ENCODE results near the gene TOR1B. TPM values are rescaled to one million over a fixed set of nuclear protein-coding genes. Genes with fewer than 3 reads are reported as not detected.
"Not testable (repeated sequence)": the region's sequence is repeated elsewhere in the genome, so short reads cannot be mapped to it uniquely, and the experiment has no call there.

TOR1B gene
- total RNA-seq, 1 donor from 2014 or later: 8.7 TPM

- intact Hi-C loops (cut with micrococcal nuclease): no loop called here
- no peak for DNase-seq
- no peak for ATAC-seq
These were observed 27.6 kb upstream of the TOR1B start for GRCh38 chr9:129775448-129775798.

- DNase-seq; intact Hi-C loops (cut with micrococcal nuclease); ATAC-seq: not testable (repeated sequence)
These were observed 26.9 kb upstream of the TOR1B start for GRCh38 chr9:129776096-129776495.

GRCh38 chr9:129776566-129776937 lies 26.4 kb upstream of the TOR1B start:
- peak; percentile 41 for DNase-seq
- intact Hi-C loops (cut with micrococcal nuclease): no loop called here
- peak; percentile 32 for ATAC-seq

- ATAC-seq (peak; percentile 99), DNase-seq (peak; percentile 95)
- intact Hi-C loops (cut with micrococcal nuclease): no loop called here
These were observed 25.8 kb upstream of the TOR1B start for GRCh38 chr9:129776938-129777768.

- intact Hi-C loops (cut with micrococcal nuclease): no loop called here
- ATAC-seq (no peak), DNase-seq (no peak)
These were observed 25.2 kb upstream of the TOR1B start for GRCh38 chr9:129777769-129778130.

DNA sequence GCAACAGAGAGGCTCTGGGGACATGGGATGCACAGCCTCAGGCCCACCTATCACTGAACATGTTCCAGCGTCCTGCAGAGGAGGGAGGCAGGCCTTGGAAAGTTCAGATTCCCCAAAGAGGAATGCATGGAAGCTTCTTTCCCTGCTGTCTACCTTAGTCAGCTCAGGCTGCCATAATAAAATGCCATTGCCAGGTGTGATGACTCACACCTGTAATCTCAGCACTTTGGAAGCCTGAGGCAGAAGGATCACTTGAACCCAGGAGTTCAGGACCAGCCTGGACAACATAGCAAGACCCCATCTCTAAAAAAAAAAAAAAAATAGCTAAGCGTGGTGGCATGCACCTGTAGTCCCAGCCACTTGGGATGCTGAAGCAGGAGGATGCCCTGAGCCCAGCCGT lies 24.5 kb upstream of the TOR1B start:
- intact Hi-C loops (cut with micrococcal nuclease): no loop called here
- ATAC-seq: no peak
- DNase-seq: no peak

GRCh38 chr9:129779560-129780190 lies 23.3 kb upstream of the TOR1B start:
- intact Hi-C loops (cut with micrococcal nuclease): loop anchor here (10.0 kb wide), 1 partner anchor 45 kb away; no protein-coding TSS in a partner anchor
- no peak for ATAC-seq
- no peak for DNase-seq

- ATAC-seq: no peak
- intact Hi-C loops (cut with micrococcal nuclease): loop anchor here (10.0 kb wide), 1 partner anchor 46 kb away; no protein-coding TSS in a partner anchor
These were observed 21.9 kb upstream of the TOR1B start for GRCh38 chr9:129781131-129781530.

DNA sequence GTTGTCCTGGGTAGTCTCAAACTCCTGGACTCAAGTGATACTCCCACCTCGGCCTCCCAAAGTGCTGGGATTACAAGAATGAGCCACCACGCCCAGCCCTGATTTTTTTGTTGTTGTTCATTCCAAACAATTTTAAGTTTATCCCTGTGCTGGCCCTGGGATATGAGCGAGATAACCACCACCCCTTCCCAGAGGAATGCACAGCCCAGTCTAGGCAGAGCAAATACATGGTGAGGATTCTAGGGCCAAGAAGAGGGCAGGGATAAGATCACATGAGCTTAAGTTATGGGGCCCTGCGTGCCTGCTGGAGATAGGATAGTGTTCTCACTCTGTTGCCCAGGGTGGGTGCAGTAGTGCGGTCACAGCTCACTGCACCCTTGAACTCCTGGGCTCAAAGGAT lies 21.0 kb upstream of the TOR1B start:
- intact Hi-C loops (cut with micrococcal nuclease): loop anchor here (10.0 kb wide), 1 partner anchor 47 kb away; no protein-coding TSS in a partner anchor
- ATAC-seq (no peak), DNase-seq (no peak)

More at GRCh38 chr9:129781131-129781530, 21.9 kb upstream of the TOR1B start:
- DNase-seq: no peak

DNA sequence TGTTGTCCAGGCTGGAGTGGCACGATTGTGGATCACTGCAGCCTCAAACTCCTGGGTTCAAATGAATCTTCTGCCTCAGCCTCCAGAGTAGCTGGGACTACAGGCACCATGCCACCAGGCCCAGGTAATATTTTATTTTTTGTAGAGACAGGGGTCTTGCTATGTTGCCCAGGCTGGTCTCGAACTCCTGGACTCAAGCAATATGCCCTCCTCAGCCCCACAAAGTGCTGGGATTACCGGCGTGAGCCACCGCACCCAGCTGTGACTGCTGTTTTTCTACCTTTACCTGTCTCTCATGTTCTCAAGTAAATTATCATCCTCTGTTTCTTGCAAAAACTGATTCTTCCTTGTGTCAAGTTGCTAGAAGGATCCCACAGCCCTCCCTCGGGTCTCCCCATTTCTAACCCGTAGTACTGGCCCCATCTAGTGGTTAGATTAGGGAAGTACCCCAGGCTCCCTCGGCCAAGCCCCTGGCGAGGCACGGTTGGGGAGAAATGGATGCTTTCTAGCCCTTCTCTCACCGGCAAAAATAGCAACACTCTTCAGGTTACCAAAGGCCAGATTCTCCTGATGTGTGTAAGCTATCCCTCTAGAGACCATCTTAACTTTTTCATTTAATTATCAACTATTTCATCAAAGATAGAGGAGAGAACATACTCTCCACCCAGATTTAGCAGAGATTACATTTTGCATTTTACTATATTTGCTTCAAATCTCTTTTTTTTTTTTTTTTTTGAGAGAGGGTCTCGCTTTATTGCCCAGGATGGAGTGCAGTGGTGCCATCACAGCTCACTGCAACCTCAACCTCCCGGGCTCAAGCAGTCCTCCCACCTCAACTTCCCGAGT lies 19.2 kb upstream of the TOR1B start:
- intact Hi-C loops (cut with micrococcal nuclease): loop anchor here (10.0 kb wide), 1 partner anchor 49 kb away; no protein-coding TSS in a partner anchor
- ATAC-seq (peak; percentile 95), DNase-seq (peak; percentile 56)

- not testable (repeated sequence) for DNase-seq, ATAC-seq
- intact Hi-C loops (cut with micrococcal nuclease): loop anchor here (10.0 kb wide), 1 partner anchor 50 kb away; no protein-coding TSS in a partner anchor
These were observed 18.0 kb upstream of the TOR1B start for GRCh38 chr9:129784970-129785369.

DNA sequence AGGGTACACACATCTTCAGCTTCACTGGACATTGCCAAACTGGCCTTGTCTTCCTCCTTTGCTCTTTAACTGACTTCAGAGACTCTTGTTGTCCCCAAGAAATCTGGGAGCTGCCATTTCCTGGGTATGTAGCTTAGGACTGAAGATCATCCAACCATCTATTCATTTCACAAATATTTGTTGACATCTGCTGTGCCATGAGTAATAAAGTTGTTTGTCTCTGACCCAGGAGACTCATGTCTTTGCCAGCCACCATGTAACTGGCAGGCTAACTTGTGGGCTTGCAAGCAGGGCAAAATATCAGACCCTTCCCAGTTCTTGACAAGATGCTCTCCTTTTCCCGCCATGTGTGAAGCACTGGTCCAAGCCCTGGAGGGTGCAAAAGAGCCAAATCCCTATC lies 17.1 kb upstream of the TOR1B start:
- no peak for ATAC-seq
- intact Hi-C loops (cut with micrococcal nuclease): loop anchor here (10.0 kb wide), 1 partner anchor 51 kb away; no protein-coding TSS in a partner anchor

GRCh38 chr9:129786481-129786880 lies 16.5 kb upstream of the TOR1B start:
- ATAC-seq: no peak
- intact Hi-C loops (cut with micrococcal nuclease): loop anchor here (10.0 kb wide), 1 partner anchor 52 kb away; no protein-coding TSS in a partner anchor
- no peak for DNase-seq

More for the DNA sequence above, 17.1 kb upstream of the TOR1B start:
- no peak for DNase-seq

DNA sequence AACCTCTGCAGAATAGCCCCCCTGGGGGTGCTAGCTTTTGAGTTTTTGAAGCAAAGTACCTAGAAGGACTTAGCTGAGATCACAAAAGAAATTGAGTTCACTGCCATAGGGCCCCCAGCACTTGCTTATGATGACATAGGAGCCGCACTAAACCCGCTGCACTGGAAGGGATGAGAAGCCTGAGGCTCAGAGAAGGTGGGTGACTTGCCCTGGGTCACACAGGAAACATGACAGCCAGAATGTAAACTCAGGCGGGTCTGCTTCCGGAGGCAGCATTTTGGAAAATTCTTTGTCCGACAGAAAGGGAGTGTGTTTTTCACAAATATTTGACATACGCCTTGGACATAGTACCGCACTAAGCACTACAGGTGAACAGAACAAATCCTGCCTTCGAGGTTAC lies 8.4 kb upstream of the TOR1B start:
- intact Hi-C loops (cut with micrococcal nuclease): no loop called here
- DNase-seq (no peak), ATAC-seq (no peak)

GRCh38 chr9:129796029-129796428 lies 7.0 kb upstream of the TOR1B start:
- ATAC-seq; intact Hi-C loops (cut with micrococcal nuclease); DNase-seq: not testable (repeated sequence)

DNA sequence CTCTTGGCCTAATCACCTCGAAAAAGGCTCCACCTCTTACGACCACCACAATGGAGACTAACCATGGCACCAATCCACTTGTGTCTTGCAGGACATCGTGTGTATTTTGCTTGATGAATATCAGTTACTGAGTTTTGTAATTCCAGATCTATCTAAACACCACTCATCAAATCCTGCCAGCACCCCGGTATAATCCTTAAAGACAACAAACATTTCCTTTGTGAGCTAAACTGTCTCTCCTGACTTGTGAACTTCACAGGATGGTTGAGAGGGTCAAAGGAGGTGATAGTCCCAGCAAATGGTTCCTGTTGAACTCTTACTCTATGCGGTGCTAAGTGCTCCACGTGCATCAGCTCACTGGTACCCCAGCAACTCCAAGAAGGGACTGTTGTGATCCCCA lies 4.0 kb upstream of the TOR1B start:
- intact Hi-C loops (cut with micrococcal nuclease): no loop called here
- ATAC-seq: no peak
- no peak for DNase-seq

GRCh38 chr9:129801504-129801903 lies 1.5 kb upstream of the TOR1B start:
- ATAC-seq (no peak), DNase-seq (no peak)

GRCh38 chr9:129803676-129804060 lies 684 bp downstream of the TOR1B start:
- ATAC-seq (no peak), DNase-seq (no peak)
- intact Hi-C loops (cut with micrococcal nuclease): no loop called here

More at GRCh38 chr9:129801504-129801903, 1.5 kb upstream of the TOR1B start:
- intact Hi-C loops (cut with micrococcal nuclease): no loop called here

DNA sequence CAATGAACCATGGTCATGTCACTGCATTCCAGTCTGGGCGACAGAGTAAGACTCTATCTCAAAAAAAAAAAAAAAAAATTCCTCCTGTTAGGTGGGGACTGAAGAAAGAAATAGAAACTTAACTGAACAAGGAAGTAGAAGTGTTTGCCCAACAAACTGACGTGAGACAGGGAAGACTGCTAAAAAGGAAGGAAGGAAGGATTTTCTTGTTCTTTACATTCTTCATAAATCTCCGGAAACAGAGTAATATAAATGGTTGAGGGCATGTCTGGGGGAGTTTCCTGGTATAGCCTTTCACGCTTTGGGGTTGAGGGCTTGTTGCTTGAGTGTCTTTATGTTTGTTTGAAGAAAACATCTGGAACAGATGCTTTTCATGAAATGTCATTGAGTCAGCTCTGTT lies 3.1 kb downstream of the TOR1B start:
- intact Hi-C loops (cut with micrococcal nuclease): no loop called here
- ATAC-seq (no peak), DNase-seq (no peak)
